Endodermal cell (in vitro differentiated cells): ENCODE results near the gene FAM120B. TPM values are rescaled to one million over a fixed set of nuclear protein-coding genes. Genes with fewer than 3 reads are reported as not detected.

Source experiments
- DNase-seq: peaks from one replicate; pipeline ENCODE4 v3.0.0-alpha.2; 2017
- H3K27ac ChIP-seq: 2 replicates; pipeline ENCODE4 v1.5.1; 2013; ENCODE audit warnings: mild to moderate bottlenecking, low read depth, low read length, moderate library complexity
- H3K27me3 ChIP-seq: 2 replicates; pipeline ENCODE4 v1.6.1; 2013; ENCODE audit warnings: mild to moderate bottlenecking, low read length, moderate library complexity; ENCODE audit not compliant: insufficient read depth, control insufficient read depth, poor library complexity, severe bottlenecking
- H3K36me3 ChIP-seq: 2 replicates; pipeline ENCODE4 v1.7.0; 2013; ENCODE audit warnings: mild to moderate bottlenecking, low read length, moderate library complexity; ENCODE audit not compliant: control insufficient read depth, insufficient read depth
- H3K4me1 ChIP-seq: one replicate; pipeline ENCODE4 v1.7.0; 2013; ENCODE audit warnings: low read length; ENCODE audit not compliant: control insufficient read depth, insufficient read depth
- H3K4me3 ChIP-seq: 2 replicates; pipeline ENCODE4 v1.5.1; 2013; ENCODE audit warnings: mild to moderate bottlenecking, low read length, moderate library complexity
- H3K9ac ChIP-seq: 2 replicates; pipeline ENCODE4 v1.6.1; 2013; ENCODE audit warnings: mild to moderate bottlenecking, low read length, moderate library complexity; ENCODE audit not compliant: poor library complexity, severe bottlenecking; ENCODE audit errors: extremely low read depth
- H3K9me3 ChIP-seq: 2 replicates; pipeline ENCODE4 v1.6.1; 2013; ENCODE audit warnings: mild to moderate bottlenecking, low read length, moderate library complexity; ENCODE audit not compliant: control insufficient read depth
- H3K27ac Mint-ChIP-seq: 2 replicates; pipeline ENCODE4 v1.8.0; 2020; ENCODE audit warnings: mixed read lengths
- H3K27me3 Mint-ChIP-seq: 2 replicates; pipeline ENCODE4 v1.8.0; 2021; ENCODE audit warnings: mild to moderate bottlenecking, mixed read lengths; ENCODE audit not compliant: insufficient read depth
- H3K36me3 Mint-ChIP-seq: 2 replicates; pipeline ENCODE4 v1.8.0; 2020; ENCODE audit warnings: low read depth, mixed read lengths
- H3K4me1 Mint-ChIP-seq: 2 replicates; pipeline ENCODE4 v1.8.0; 2020; ENCODE audit warnings: mixed read lengths
- H3K4me3 Mint-ChIP-seq: 2 replicates; pipeline ENCODE4 v1.8.0; 2020; ENCODE audit warnings: mild to moderate bottlenecking, moderate library complexity, mixed read lengths
- H3K9me3 Mint-ChIP-seq: 2 replicates; pipeline ENCODE4 v1.8.0; 2020; ENCODE audit warnings: mild to moderate bottlenecking, mixed read lengths
- CTCF ChIP-seq: fragments of 200-600 bp; sonication (generic); conservative IDR thresholded peaks from 2 replicates; pipeline ENCODE4 v1.5.0; 2021; ENCODE audit warnings: antibody characterized with exemption, mild to moderate bottlenecking
- WGBS, 2 experiments: methylation state at CpG; one replicate each; pipeline versions ENCODE4 v1.1.5 to v1.1.7; 2013; ENCODE audit warnings: missing lambda C conversion rate in 2 of 2, mixed read lengths in 1 of 2; ENCODE audit not compliant: insufficient coverage in 1 of 2, insufficient read length in 1 of 2; 5-methylcytosine and 5-hydroxymethylcytosine counted together
- total RNA-seq, 2 donors: library from RNA; stranded (reverse); fragmentation: NEBNext Ultra II Directional in 1 of 2; extraction: Animal tissue kit (Norgen Biotek cat#: 25700) in 1 of 2; gene quantifications; 2 replicates in 1 of 2; 3 replicates in 1 of 2; pipeline ENCODE4 v1.2.1, GENCODE V29; 2021

FAM120B gene
- total RNA-seq, 2 donors from 2014 or later, result 25.7 to 27.5 TPM

- Mint-ChIP-seq H3K9me3 (peaks cover 12% of the 10 kb centered on the region), H3K36me3 (no peaks in the 10 kb centered on the region), H3K27me3 (no peaks in the 10 kb centered on the region), H3K27ac (no peak overlapping the region), H3K4me1 (no peaks in the 10 kb centered on the region), H3K4me3 (no peak overlapping the region)
- peak; percentile 31 for DNase-seq
- Histone ChIP-seq H3K4me3 (no peak overlapping the region), H3K4me1 (no peaks in the 10 kb centered on the region), H3K36me3 (no peaks in the 10 kb centered on the region), H3K27ac (no peak overlapping the region), H3K27me3 (no peaks in the 10 kb centered on the region), H3K9me3 (peaks cover 6% of the 10 kb centered on the region), H3K9ac (no peak overlapping the region)
- 91 to 92% methylated on average over 15 to 21 of the region's 21 CpGs for WGBS, 2 experiments
- TF ChIP-seq CTCF, result no peak
These were observed 133.1 kb downstream of the FAM120B start for GRCh38 chr6:170439366-170440361.

DNA sequence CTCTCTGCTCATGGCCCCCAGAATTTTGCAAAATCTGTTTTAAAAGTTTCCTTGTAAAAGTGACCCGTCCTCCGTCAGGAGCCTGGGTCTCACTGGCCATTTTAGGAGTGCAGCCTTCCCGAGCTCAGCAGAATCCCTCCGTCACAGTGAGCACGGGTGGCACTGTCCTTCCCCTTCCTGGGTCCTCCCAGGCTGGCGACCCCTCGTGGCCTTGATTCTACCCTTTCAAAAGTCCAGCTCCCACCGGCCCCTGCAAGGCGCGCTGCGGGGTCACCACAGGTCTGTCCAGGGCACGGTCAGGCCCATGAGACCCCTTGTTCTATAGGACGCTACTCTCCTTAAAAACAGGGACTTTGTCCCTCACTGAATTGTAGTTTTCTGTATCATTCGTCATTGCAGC, 133.9 kb downstream of the FAM120B start:
- Histone ChIP-seq H3K4me1 (no peaks in the 10 kb centered on the region), H3K27me3 (no peaks in the 10 kb centered on the region), H3K4me3 (no peak overlapping the region), H3K27ac (no peak overlapping the region), H3K9ac (no peak overlapping the region), H3K36me3 (no peaks in the 10 kb centered on the region), H3K9me3 (peaks cover 6% of the 10 kb centered on the region)
- Mint-ChIP-seq H3K27ac (no peak overlapping the region), H3K4me1 (no peaks in the 10 kb centered on the region), H3K4me3 (no peak overlapping the region), H3K9me3 (peaks cover 12% of the 10 kb centered on the region), H3K36me3 (no peaks in the 10 kb centered on the region), H3K27me3 (no peaks in the 10 kb centered on the region)
- 88 to 94% methylated on average over 13 to 14 of the region's 14 CpGs for WGBS, 2 experiments
- peak; percentile 21 for TF ChIP-seq CTCF
- DNase-seq, result peak; percentile 53

- Histone ChIP-seq H3K9me3 (peaks cover 2% of the 10 kb centered on the region), H3K27ac (no peak overlapping the region), H3K27me3 (no peaks in the 10 kb centered on the region), H3K36me3 (no peaks in the 10 kb centered on the region), H3K4me1 (no peaks in the 10 kb centered on the region), H3K4me3 (no peak overlapping the region), H3K9ac (no peak overlapping the region)
- no peaks in the 10 kb centered on the region for H3K27me3 Mint-ChIP-seq
- no peak overlapping the region for H3K27ac Mint-ChIP-seq
- 85% methylated on average over 3 of the region's 3 CpGs; no CpG with 5 or more reads in 1 of the 2 experiments for WGBS, 2 experiments
- no peak for DNase-seq
- H3K36me3 Mint-ChIP-seq, result no peaks in the 10 kb centered on the region
- no peak for TF ChIP-seq CTCF
- peaks cover 4% of the 10 kb centered on the region for H3K9me3 Mint-ChIP-seq
- no peak overlapping the region for H3K4me3 Mint-ChIP-seq
- no peaks in the 10 kb centered on the region for H3K4me1 Mint-ChIP-seq
These were observed 134.8 kb downstream of the FAM120B start for GRCh38 chr6:170441316-170441715.
